HepG2 (cell line): ENCODE measurements around the gene TSACC. TPM values are rescaled to one million over a fixed set of nuclear protein-coding genes. Genes with fewer than 3 reads are reported as not detected.

Experiments
- ATAC-seq: fragments of 200-7000 bp; cut with Tn5 transposase; 3 replicates; pipeline ENCODE4 v1.9.1; 2020; ENCODE audit warnings: mild to moderate bottlenecking, moderate library complexity
- BruUV-seq: library from RNA; stranded (reverse); fragments of 400-500 nt; replicated peaks from 2 replicates; lab custom pipeline; 2021; lab: Mats Ljungman, UMichigan
- CTCF ChIA-PET: fragments of 300-600 bp; formaldehyde crosslinking; extraction: SDS; loops from one replicate; lab custom pipeline; 2021; ENCODE audit warnings: low total read pairs, inconsistent platforms, low intra/inter-chr PET ratio; lab: Yijun Ruan, JAX
- POLR2A ChIA-PET: fragments of 350-600 bp; sonication (Branson Sonifier 250); formaldehyde crosslinking; loops from one replicate; lab custom pipeline; 2020; ENCODE audit warnings: antibody characterized with exemption, inconsistent platforms; lab: Yijun Ruan, JAX
- DNase-seq: peaks from one replicate; pipeline ENCODE4 v3.0.0-alpha.2; 2015; ENCODE audit warnings: low spot score
- FAIRE-seq: peaks from 3 replicates; lab custom pipeline; 2011; peaks lifted over from hg19 to GRCh38; lab: Jason Lieb, UNC
- H2AFZ ChIP-seq: one replicate; pipeline ENCODE4 v1.6.1; 2011; ENCODE audit warnings: low read length, inconsistent platforms
- H3K27ac ChIP-seq: fragments of 300-600 bp; 3 replicates; pipeline ENCODE4 v1.8.0; 2011; ENCODE audit warnings: mixed run types, mild to moderate bottlenecking, mixed read lengths, low read length, inconsistent platforms; ENCODE audit not compliant: insufficient read depth; ENCODE audit errors: extremely low read length
- H3K27me3 ChIP-seq, 2 experiments: fragments of 200-600 bp in 1 of 2; 2 replicates in 1 of 2; 3 replicates in 1 of 2; pipeline versions ENCODE4 v1.6.0 to v1.8.0; 2011; ENCODE audit warnings: low read length in 2 of 2, mild to moderate bottlenecking in 2 of 2, moderate library complexity in 2 of 2, inconsistent platforms in 1 of 2; ENCODE audit not compliant: insufficient read depth in 2 of 2, control insufficient read depth in 1 of 2
- H3K36me3 ChIP-seq, 2 experiments: fragments of 200-600 bp in 1 of 2; replicated peaks in 1 of 2; 2 replicates in 1 of 2; 3 replicates in 1 of 2; pipeline versions ENCODE4 v1.5.1 to v1.8.0; 2011; ENCODE audit warnings: low read length in 2 of 2, inconsistent platforms in 1 of 2; ENCODE audit not compliant: insufficient read depth in 2 of 2, control insufficient read depth in 1 of 2
- H3K4me1 ChIP-seq: 2 replicates; pipeline ENCODE4 v1.5.1; 2012; ENCODE audit warnings: low read length, inconsistent platforms; ENCODE audit not compliant: insufficient read depth
- H3K4me2 ChIP-seq: 2 replicates; pipeline ENCODE4 v1.6.0; 2011; ENCODE audit warnings: low read depth, low read length, inconsistent platforms
- H3K4me3 ChIP-seq, 3 experiments: fragments of 200-600 bp in 1 of 3; sonication (generic), shearing (Covaris generic) in 1 of 3; replicated peaks in 1 of 3; 2 replicates each; pipeline ENCODE4 v1.5.1; 2011 to 2016; ENCODE audit warnings: low read length in 3 of 3, inconsistent platforms in 2 of 3, low read depth in 2 of 3, mild to moderate bottlenecking in 2 of 3, control low read depth in 1 of 3, mixed read lengths in 1 of 3; ENCODE audit not compliant: insufficient read depth in 1 of 3
- H3K79me2 ChIP-seq: one replicate; pipeline ENCODE4 v1.6.1; 2011; ENCODE audit warnings: low read length, inconsistent platforms; ENCODE audit not compliant: insufficient read depth
- H3K9ac ChIP-seq: 2 replicates; pipeline ENCODE4 v1.6.0; 2011; ENCODE audit warnings: mild to moderate bottlenecking, low read depth, low read length, inconsistent platforms; ENCODE audit not compliant: insufficient read depth
- H3K9me3 ChIP-seq: 2 replicates; pipeline ENCODE4 v1.5.1; 2012; ENCODE audit warnings: mild to moderate bottlenecking, low read length
- H4K20me1 ChIP-seq: 2 replicates; pipeline ENCODE4 v1.6.0; 2011; ENCODE audit warnings: inconsistent platforms, mild to moderate bottlenecking, low read length, moderate library complexity; ENCODE audit not compliant: insufficient read depth
- ATF7 ChIP-seq, 2 experiments: fragments of 450-650 bp in 1 of 2; sonication (generic) in 1 of 2; formaldehyde crosslinking in 1 of 2; IDR thresholded peaks; 2 replicates each; pipeline versions ENCODE4 v1.4.0 to v1.6.1; 2016 to 2020; ENCODE audit warnings: antibody characterized with exemption in 1 of 2, mild to moderate bottlenecking in 1 of 2, missing genetic modification reagents in 1 of 2
- CHCHD3 ChIP-seq: sonication (generic); formaldehyde crosslinking; IDR thresholded peaks from 2 replicates; pipeline ENCODE4 v1.8.0; 2022; ENCODE audit warnings: mild to moderate bottlenecking, missing genetic modification reagents, moderate library complexity
- CREBL2 ChIP-seq: sonication (generic); formaldehyde crosslinking; IDR thresholded peaks from 2 replicates; pipeline ENCODE4 v1.8.1; 2023; ENCODE audit warnings: missing genetic modification reagents, mild to moderate bottlenecking, borderline replicate concordance
- ETV5 ChIP-seq: IDR thresholded peaks from 2 replicates; pipeline ENCODE4 v1.6.1; 2018; ENCODE audit warnings: missing biosample characterization, missing genetic modification reagents, inconsistent platforms, borderline replicate concordance
- FIP1L1 ChIP-seq: fragments of 200-400 bp; formaldehyde crosslinking; IDR thresholded peaks from 2 replicates; pipeline ENCODE4 v1.6.1; 2018; ENCODE audit warnings: low read depth, mild to moderate bottlenecking, low read length, moderate library complexity, borderline replicate concordance; ENCODE audit not compliant: insufficient read depth
- GATAD1 ChIP-seq: IDR thresholded peaks from 2 replicates; pipeline ENCODE4 v1.6.1; 2016; ENCODE audit warnings: missing genetic modification reagents, missing compliant biosample characterization
- GLI4 ChIP-seq: sonication (generic); formaldehyde crosslinking; IDR thresholded peaks from 2 replicates; pipeline ENCODE4 v1.5.1; 2020; ENCODE audit warnings: missing genetic modification reagents, mild to moderate bottlenecking, moderate library complexity, borderline replicate concordance
- HBP1 ChIP-seq: IDR thresholded peaks from 2 replicates; pipeline ENCODE4 v1.6.1; 2016; ENCODE audit warnings: low read depth, control low read depth
- HDAC1 ChIP-seq: sonication (generic); formaldehyde crosslinking; IDR thresholded peaks from 2 replicates; pipeline ENCODE4 v1.5.1; 2020; ENCODE audit warnings: mild to moderate bottlenecking, missing genetic modification reagents
- MAFF ChIP-seq: IDR thresholded peaks from 2 replicates; pipeline ENCODE4 v1.6.1; 2011; ENCODE audit warnings: low read depth, low read length, improper control_type of control experiment
- MEIS2 ChIP-seq: sonication (generic); formaldehyde crosslinking; IDR thresholded peaks from 2 replicates; pipeline ENCODE4 v1.9.0; 2021; ENCODE audit warnings: mild to moderate bottlenecking, missing genetic modification reagents
- NKX3-1 ChIP-seq: sonication (generic); formaldehyde crosslinking; IDR thresholded peaks from 2 replicates; pipeline ENCODE4 v1.5.0; 2020; ENCODE audit warnings: missing genetic modification reagents
- PLSCR1 ChIP-seq: sonication (generic); formaldehyde crosslinking; IDR thresholded peaks from 2 replicates; pipeline ENCODE4 v1.5.0; 2020; ENCODE audit warnings: missing genetic modification reagents, mild to moderate bottlenecking, borderline replicate concordance
- PRMT3 ChIP-seq: sonication (generic); formaldehyde crosslinking; IDR thresholded peaks from 2 replicates; pipeline ENCODE4 v1.8.1; 2022; ENCODE audit warnings: low read depth, mild to moderate bottlenecking, moderate library complexity, missing genetic modification reagents, borderline replicate concordance
- RBFOX2 ChIP-seq: fragments of 200-400 bp; formaldehyde crosslinking; IDR thresholded peaks from 2 replicates; pipeline ENCODE4 v1.6.1; 2017; ENCODE audit warnings: low read depth, mild to moderate bottlenecking, low read length
- TAF15 ChIP-seq: fragments of 200-400 bp; formaldehyde crosslinking; IDR thresholded peaks from one replicate; pipeline ENCODE4 v1.6.1; 2018; ENCODE audit warnings: mild to moderate bottlenecking, low read depth, low read length; ENCODE audit not compliant: poor library complexity, severe bottlenecking
- XBP1 ChIP-seq: sonication (generic); formaldehyde crosslinking; IDR thresholded peaks from 2 replicates; pipeline ENCODE4 v1.5.0; 2020; ENCODE audit warnings: missing genetic modification reagents
- ZNF326 ChIP-seq: sonication (generic); formaldehyde crosslinking; IDR thresholded peaks from 2 replicates; pipeline ENCODE4 v1.4.0; 2020; ENCODE audit warnings: missing genetic modification reagents, borderline replicate concordance
- ZNF446 ChIP-seq: sonication (generic); formaldehyde crosslinking; IDR thresholded peaks from 2 replicates; pipeline ENCODE4 v1.5.0; 2020; ENCODE audit warnings: mild to moderate bottlenecking, missing genetic modification reagents
- WGBS: methylation state at CpG from one replicate; pipeline ENCODE4 v1.1.6; 2017; ENCODE audit warnings: low lambda C conversion rate; 5-methylcytosine and 5-hydroxymethylcytosine counted together
- in situ Hi-C: cut with HindIII; loops from 2 replicates; pipeline ENCODE4 v1.10.0; 2017; ENCODE audit warnings: low pct_unique_long_range_greater_than_20kb; ENCODE audit not compliant: extremely low pct_ligation_motif_present
- intact Hi-C: fragments of 100-400 bp; cut with micrococcal nuclease; formaldehyde crosslinking; loops from one replicate; pipeline ENCODE4 v1.10.0; 2022; ENCODE audit not compliant: unreplicated experiment
- polyA plus RNA-seq, 8 experiments: library from polyadenylated mRNA; depleted of rRNA in 3 of 8; stranded (reverse) in 7 of 8; unstranded in 1 of 8; fragments of >200 nt; fragmentation: Illumina TruSeq in 4 of 8; extraction: Trizol in 4 of 8; gene quantifications; 2 replicates each; pipeline versions ENCODE4 v1.2.1 to v1.2.3, GENCODE V29; 2011 to 2016; ENCODE audit warnings: low read depth in 4 of 8, missing spikeins in 1 of 8, mixed read lengths in 1 of 8; ENCODE audit not compliant: insufficient read depth in 1 of 8
- total RNA-seq, 5 experiments: library from RNA; depleted of rRNA; stranded (reverse); fragments of >200 nt; fragmentation: Illumina TruSeq; extraction: Trizol; gene quantifications; 2 replicates each; pipeline ENCODE4 v1.2.3, GENCODE V29; 2016; ENCODE audit warnings: low read depth in 1 of 5

Gene TSACC
- total and polyA plus RNA-seq, 2 of the 13 experiments (the other 11 are each of a cell fraction or from before 2014, with no cell fraction given) = 1.5 to 2.6 TPM

- TF ChIP-seq ZNF326 = peak; percentile 93; the same call in 1 of the 2 replicates
- no peak for TF ChIP-seq ATF7 (IDR thresholded peaks at IDR 0.05)
- TF ChIP-seq ATF7 (CRISPR knock-in tag; IDR thresholded peaks at IDR 0.05) = 0 out of 2 replicates have a peak, but pooled peaks have one; percentile 70
- 0 out of 2 replicates have a peak, but pooled peaks have one; percentile 26 for TF ChIP-seq PRMT3
- TF ChIP-seq TAF15 = peak; percentile 22
- TF ChIP-seq XBP1 (CRISPR knock-in tag) = no peak
- TF ChIP-seq ZNF446 (CRISPR knock-in tag) = 0 out of 2 replicates have a peak, but pooled peaks have one; percentile 25
These were observed 49.5 kb downstream of the TSACC start (continued) for GRCh38 chr1:156387870-156388173.

GRCh38 chr1:156388174-156389137 is 50.1 kb downstream of the TSACC start:
- H3K9ac ChIP-seq = peak overlapping the region; percentile 55
- peaks cover 9 to 16% of the 10 kb centered on the region in 2 experiments for H3K36me3 ChIP-seq
- WGBS = 21% methylated on average over 4 of the region's 73 CpGs
- no peak overlapping the region for H3K27ac ChIP-seq
- peaks cover 39% of the 10 kb centered on the region for H3K4me1 ChIP-seq
- FAIRE-seq (no peak), ATAC-seq (peak; percentile 39), DNase-seq (peak; percentile 61)
- H2AFZ ChIP-seq = no peak overlapping the region
- H3K79me2 ChIP-seq = no peaks in the 10 kb centered on the region
- intact Hi-C loops = no loop called here
- no peaks in the 10 kb centered on the region for H3K9me3 ChIP-seq
- peak overlapping the region; percentile 41 to 68 (median 47) for H3K4me3 ChIP-seq
- POLR2A ChIA-PET = interaction anchor here (1.2 to 1.8 kb wide), 4 partner anchors 10 to 57 kb away, joined by 3 to 15 read pairs (median 6); no protein-coding TSS in a partner anchor
- H4K20me1 ChIP-seq = no peaks in the 10 kb centered on the region
- H3K4me2 ChIP-seq = peak overlapping the region; percentile 82
- CTCF ChIA-PET = interaction anchor here (1.2 to 2.3 kb wide), 2 partner anchors 56 to 57 kb away, joined by 3 to 9 read pairs; no protein-coding TSS in a partner anchor
- in situ Hi-C loops = loop anchor here (5.0 kb wide), 1 partner anchor 49 kb away; no protein-coding TSS in a partner anchor
- no TSS peak for BruUV-seq
- peaks cover 10 to 42% of the 10 kb centered on the region in 2 experiments; a peak in 4 of 5 replicates for H3K27me3 ChIP-seq
- TF ChIP-seq CREBL2 (CRISPR knock-in tag) (no peak), FIP1L1 (peak; percentile 47; the same call in 1 of the 2 replicates), GATAD1 (CRISPR knock-in tag) (no peak), CHCHD3 (0 out of 2 replicates have a peak, but pooled peaks have one; percentile 37), HDAC1 (peak; percentile 14), HBP1 (no peak), ETV5 (CRISPR knock-in tag) (peak; percentile 50; the same call in 1 of the 2 replicates), MEIS2 (0 out of 2 replicates have a peak, but pooled peaks have one; percentile 23), PLSCR1 (no peak), GLI4 (CRISPR knock-in tag) (no peak), NKX3-1 (CRISPR knock-in tag) (no peak), RBFOX2 (0 out of 2 replicates have a peak, but pooled peaks have one; percentile 45), MAFF (no peak)
